Fibroblast of upper back skin (primary cell): ENCODE results near the gene CUX1.

Experiments
- DNase-seq: peaks from one replicate; pipeline ENCODE4 v3.0.0-alpha.2; 2013

The CUX1 gene

GRCh38 chr7:101941481-101942383, 124.3 kb downstream of the CUX1 start:
- DNase-seq = peak; percentile 88

GRCh38 chr7:101942603-101943210, 125.3 kb downstream of the CUX1 start:
- no peak for DNase-seq

- no peak for DNase-seq
Observed at GRCh38 chr7:101943306-101943705, 125.9 kb downstream of the CUX1 start.

GRCh38 chr7:101943889-101944600, 126.6 kb downstream of the CUX1 start:
- no peak for DNase-seq

GRCh38 chr7:101944611-101945010, 127.2 kb downstream of the CUX1 start:
- no peak for DNase-seq

GRCh38 chr7:101945034-101945758, 127.8 kb downstream of the CUX1 start:
- no peak for DNase-seq

- no peak for DNase-seq
Observed at GRCh38 chr7:101947899-101948298, 130.5 kb downstream of the CUX1 start.

- no peak for DNase-seq
Observed at GRCh38 chr7:101948650-101949049, 131.2 kb downstream of the CUX1 start.

- peak; percentile 71 for DNase-seq
Observed at GRCh38 chr7:101950450-101951119, 133.2 kb downstream of the CUX1 start.

GRCh38 chr7:101951757-101952156, 134.3 kb downstream of the CUX1 start:
- no peak for DNase-seq

- peak; percentile 92 for DNase-seq
Observed at GRCh38 chr7:101952355-101953247, 135.2 kb downstream of the CUX1 start.

GRCh38 chr7:101953248-101953819, 135.9 kb downstream of the CUX1 start:
- DNase-seq = peak; percentile 73

- no peak for DNase-seq
Observed at GRCh38 chr7:101954499-101954898, 137.1 kb downstream of the CUX1 start.

GRCh38 chr7:101956130-101956529, 138.7 kb downstream of the CUX1 start:
- no peak for DNase-seq

- DNase-seq = no peak
Observed at GRCh38 chr7:101957744-101958525, 140.5 kb downstream of the CUX1 start.

GRCh38 chr7:101959342-101959741, 141.9 kb downstream of the CUX1 start:
- no peak for DNase-seq

- no peak for DNase-seq
Observed at GRCh38 chr7:101959829-101960228, 142.4 kb downstream of the CUX1 start.

GRCh38 chr7:101960323-101960722, 142.9 kb downstream of the CUX1 start:
- DNase-seq = no peak

GRCh38 chr7:101960985-101961708, 143.7 kb downstream of the CUX1 start:
- DNase-seq = no peak
